Measurements from ENCODE around the gene AP4E1.
"Not testable (repeated sequence)": the region's sequence is repeated elsewhere in the genome, so short reads cannot be mapped to it uniquely, and the experiment has no call there.

The AP4E1 gene

GRCh38 chr15:50953302-50953701 is 44.8 kb downstream of the AP4E1 start:
- DNase-seq: no peak

DNA sequence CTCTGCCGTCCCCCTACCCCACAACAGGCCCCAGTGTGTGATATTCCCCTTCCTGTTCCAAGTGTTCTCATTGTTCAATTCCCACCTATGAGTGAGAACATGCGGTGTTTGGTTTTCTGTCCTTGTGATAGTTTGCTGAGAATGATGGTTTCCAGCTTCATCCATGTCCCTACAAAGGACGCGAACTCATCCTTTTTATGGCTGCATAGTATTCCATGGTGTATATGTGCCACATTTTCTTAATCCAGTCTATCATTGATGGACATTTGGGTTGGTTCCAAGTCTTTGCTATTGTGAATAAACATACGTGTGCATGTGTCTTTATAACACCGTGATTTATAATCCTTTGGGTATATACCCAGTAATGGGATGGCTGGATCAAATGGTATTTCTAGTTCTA is 46.4 kb downstream of the AP4E1 start:
- DNase-seq: not testable (repeated sequence)

DNA sequence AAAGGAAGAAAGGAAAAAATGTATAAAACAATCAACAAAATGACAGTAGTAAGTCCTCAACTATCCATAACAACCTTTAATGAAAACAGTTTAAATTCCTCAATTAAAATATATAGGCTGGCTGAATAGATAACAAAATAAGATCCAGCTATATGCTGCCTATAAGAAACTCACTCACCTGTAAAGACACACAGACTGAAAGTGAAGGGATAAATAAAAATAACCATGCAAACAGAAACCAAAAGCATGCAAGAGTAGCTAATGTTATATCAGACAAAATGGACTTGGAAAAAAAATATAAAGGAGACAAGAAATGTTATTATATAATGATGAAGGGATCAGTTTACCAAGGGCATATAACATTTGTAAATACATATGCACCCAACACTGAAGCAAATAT is 51.2 kb downstream of the AP4E1 start:
- DNase-seq: no peak

DNA sequence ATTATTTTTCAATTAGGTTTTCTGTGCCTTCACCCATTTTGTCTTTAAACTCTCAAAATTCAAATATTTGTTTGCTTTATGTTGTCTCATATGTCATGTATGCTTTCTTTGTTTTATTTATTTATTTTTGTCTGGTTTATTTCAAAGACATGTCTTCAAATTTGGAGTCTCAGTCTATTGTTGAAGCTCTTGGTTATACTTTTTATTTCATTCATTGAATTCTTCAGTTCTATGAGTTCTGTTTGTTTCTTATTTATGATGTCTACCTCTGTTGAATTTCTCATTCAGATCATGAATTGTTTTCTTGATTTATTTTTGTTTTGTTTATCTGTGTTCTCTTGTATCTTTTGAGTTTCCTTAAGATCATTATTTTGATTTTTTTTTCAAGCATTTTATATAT is 55.6 kb downstream of the AP4E1 start:
- DNase-seq: no peak

- DNase-seq: no peak
Observed at GRCh38 chr15:50968353-50968752, 59.9 kb downstream of the AP4E1 start.

GRCh38 chr15:50970524-50970923 is 62.0 kb downstream of the AP4E1 start:
- no peak for DNase-seq

DNA sequence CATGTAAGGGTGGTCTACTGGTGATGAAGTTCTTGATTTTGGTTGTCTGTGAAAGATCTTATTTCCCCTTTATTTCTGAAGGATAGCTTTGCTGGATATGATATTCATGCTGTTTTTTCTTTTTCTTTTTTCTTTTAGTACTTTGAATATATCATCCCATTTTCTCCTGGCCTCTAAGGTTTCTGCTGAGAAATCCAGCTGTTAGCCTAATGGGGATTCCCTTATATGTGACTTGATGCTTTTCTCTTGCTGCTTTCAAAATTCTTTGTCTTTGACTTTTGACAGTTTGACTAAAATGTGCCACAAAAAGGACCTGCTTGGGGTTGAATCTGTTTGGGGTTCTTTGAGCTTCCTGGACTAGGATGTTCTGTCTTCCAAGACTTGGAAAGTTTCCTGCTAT is 62.6 kb downstream of the AP4E1 start:
- no peak for DNase-seq

- DNase-seq: no peak
Observed at GRCh38 chr15:50971542-50971941, 63.1 kb downstream of the AP4E1 start.

GRCh38 chr15:50973605-50974004 is 65.1 kb downstream of the AP4E1 start:
- no peak for DNase-seq

- no peak for DNase-seq
Observed at GRCh38 chr15:50977162-50977561, 68.7 kb downstream of the AP4E1 start.

DNA sequence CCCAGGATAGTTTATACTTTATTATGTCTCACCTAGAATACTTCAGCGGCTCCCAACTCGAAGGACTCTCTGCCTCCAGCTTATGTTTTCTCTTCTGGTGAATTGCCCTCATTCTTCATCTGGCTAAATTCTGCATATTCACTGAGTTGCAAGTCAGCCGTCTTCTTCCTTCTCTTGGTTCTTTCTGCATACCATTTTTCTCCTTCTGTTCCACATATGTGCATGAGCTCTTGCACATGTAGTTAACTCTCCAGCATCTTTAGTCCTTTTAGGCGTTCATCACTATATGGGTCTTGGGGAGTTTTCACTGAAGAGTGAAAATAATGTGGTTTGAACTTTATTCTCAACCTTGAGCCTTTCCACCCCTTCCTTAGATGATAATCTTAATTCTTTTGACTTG is 70.1 kb downstream of the AP4E1 start:
- DNase-seq: no peak

DNA sequence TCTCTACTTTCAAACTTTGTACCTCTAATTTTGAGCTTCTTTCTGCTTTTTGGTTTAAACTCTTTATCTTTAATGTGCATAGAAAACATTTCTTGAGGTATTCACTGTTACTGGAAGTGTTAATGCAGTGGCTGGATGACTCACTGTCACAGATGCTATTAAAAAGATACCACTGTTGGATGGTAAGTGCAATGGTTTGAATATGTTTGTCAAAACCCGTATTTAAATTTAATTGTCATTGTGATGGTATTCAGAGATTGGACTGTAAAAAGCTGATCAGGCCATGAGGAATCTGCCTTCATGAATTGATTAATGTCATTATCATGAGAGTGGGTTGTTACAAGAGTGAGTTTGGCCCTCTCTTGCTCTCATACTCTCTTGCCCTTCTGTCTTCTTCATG is 70.6 kb downstream of the AP4E1 start:
- no peak for DNase-seq

GRCh38 chr15:50993598-50993997 is 85.1 kb downstream of the AP4E1 start:
- no peak for DNase-seq

DNA sequence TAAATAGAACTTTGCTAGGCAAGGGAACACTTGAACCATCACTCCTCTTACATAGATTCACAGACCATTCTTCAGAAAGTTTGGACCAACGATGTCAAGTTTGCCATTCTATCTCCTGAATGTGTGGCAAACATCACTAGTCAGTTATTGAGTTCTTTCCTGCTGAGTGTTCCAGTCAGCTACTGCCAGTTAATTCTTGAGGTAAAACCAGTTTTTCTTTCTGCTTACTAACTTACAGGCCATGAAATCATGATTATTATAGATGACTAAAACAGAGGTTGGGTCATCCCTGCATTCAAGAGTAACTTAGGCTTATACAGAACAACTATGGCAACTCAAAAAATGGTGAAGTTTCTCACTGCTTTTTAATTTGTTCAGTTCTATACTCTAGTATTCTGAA is 88.2 kb downstream of the AP4E1 start:
- DNase-seq: no peak

GRCh38 chr15:50997371-50998051 is 89.0 kb downstream of the AP4E1 start:
- DNase-seq: no peak

DNA sequence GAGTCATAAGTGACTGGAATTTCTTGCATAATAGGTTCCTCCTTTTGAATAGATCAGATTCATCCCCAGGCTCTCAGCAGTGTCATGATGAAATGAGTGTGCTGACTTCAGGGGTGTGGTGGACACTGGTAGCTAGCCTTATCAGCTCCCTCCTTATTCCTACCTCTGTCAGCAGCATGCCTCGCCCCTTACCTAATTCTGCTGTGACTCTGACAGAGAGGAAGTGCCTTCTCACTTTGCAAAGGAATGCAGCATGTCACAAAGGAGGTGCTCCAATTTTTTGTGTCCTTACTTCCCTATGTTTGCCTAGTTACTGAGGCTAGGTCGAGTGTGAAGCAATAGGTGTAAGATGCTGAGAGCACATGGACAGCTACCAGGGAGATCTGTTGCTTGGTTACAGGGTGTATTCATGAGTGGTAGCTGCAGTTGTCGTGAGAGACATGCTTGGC is 95.6 kb downstream of the AP4E1 start:
- no peak for DNase-seq

DNA sequence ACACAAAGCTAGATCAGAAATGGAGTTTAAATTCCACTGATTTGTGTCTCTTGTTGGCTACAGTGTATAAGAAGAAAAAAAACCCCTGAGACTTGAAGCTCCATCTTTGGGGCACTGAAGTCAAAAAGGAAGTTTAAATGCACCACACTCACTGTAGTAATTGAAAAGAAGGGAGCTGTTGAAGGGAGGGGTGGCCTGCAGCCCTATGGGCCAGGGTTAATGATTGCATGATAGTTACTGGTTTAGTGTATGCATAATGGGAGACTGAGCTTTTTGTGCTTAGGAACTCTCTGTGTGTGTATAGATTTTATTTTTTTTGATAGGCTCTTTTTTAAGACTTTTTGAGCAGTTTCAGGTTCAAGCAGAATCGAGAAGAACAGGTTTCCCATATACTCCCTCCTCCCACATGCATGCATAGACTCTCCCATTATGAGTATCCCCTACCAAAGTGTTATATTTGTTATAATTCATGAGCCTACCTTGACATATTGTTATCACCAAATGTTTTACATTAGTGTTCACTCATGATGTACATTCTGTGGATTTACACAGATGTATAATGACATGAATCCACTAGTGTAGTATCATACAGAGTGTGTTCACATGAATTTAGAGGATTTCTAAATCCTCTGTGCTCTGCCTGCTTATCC is 98.0 kb downstream of the AP4E1 start:
- no peak for DNase-seq

GRCh38 chr15:51007131-51007666 is 98.7 kb downstream of the AP4E1 start:
- no peak for DNase-seq

- no peak for DNase-seq
Observed at GRCh38 chr15:51011212-51011611, 102.7 kb downstream of the AP4E1 start.

DNA sequence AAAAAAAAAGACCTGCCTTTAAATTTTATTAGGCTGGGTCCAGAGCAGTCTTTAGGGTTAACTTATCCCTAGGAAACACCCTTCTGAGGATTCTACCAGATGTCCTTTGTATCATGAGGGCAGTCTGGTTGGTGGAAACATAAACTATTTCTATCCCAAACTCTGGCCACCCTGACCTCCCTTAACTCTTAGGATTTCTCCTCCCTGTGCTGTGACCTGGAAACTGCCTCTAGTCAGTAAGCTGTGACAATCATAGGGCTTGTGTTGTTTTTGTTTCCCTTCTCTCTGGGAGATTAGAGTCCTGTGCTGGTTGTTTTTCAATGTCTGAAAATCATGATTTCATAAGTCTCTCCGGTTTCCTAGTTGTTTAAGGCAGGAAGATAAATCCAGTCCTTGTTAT is 108.1 kb downstream of the AP4E1 start:
- DNase-seq: no peak

DNA sequence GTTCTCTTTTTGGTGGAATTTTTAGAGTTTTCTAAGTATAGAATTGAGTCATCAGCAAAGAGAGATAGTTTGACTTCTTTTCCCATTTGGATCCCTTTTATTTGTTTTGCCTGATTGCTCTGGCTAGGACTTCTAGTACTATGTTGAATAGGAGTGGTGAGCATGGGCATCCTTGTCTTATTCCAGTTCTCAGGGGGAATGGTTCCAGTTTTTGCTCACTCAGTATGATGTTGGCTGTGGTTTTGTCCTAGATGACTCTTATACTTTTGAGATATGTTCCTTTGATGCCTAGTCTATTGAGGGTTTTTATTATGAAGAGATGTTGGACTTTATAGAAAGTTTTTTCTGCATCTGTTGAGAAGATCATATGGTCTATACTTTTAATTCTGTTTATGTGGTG is 113.7 kb downstream of the AP4E1 start:
- DNase-seq: no peak

DNA sequence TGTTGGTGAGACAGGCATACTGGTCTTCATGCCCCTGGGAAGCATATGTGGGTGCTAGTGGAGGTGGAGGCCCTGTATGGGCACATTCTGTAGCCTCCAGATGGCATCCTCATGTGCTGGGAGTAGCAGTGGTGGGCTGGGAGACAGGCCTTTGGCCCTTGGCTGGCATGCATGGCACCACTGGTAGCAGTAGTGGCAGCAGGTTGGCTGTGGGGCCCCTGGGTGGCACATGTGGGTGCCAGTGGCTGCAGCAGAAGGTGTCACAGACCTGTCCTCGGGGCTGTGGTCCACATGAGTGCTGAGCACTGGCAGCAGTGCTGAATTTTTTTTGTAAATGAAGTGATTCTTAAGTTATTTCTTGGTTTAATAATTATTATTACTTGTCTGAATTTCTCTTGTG is 115.0 kb downstream of the AP4E1 start:
- no peak for DNase-seq

DNA sequence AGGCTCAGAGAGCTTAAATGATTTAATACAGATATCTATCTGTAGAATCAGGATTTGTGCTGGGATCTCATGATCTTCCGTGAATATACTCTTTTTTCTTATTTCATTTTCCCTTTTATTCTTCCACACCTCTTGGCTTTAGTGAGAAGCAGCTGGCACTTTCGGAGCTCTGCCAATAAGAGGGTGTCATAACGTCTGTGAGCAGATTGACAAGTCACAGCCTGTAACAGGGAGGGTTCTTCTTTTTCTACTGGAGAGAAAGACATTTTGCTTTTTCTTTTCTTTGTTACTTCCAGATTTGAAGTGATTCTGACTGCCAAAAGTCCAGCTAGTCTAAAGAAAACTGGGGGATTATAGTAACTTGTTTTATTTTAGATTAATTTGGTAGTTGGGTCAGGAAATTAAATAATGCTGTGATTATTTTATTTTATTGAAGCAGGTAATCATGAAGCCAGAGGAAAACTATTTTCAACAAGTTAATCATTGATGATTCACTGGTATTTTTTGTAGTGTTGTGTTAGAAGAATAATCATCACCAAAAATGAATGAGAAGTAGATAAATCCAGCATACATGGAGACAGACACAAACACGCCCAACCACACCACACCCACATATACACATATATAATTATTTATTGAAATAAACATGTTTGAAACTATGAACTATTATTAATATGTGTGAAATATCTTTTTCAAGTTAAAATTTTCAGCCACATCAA is 116.4 kb downstream of the AP4E1 start:
- DNase-seq: no peak

DNA sequence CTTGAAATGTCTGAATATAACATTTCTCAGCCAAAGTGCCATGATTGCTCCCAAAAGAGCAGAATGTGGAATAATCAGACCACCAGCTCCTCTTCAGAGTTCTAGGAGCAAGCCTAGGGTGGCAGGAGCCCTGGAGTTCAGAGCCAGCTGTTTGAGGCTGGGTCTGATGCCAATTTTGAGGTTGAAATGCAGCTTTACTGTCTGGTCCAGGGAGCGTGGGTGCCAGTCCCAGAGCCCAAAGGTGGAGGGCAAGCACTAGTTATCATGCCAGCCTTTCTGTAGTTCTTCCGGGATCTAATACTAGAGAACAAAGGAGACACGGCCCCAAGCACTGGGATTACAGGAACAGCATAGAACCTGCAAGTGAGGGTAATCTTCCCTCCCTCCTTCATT is 117.0 kb downstream of the AP4E1 start:
- no peak for DNase-seq
